ENCODE data around the gene SBK2.
"Not testable (repeated sequence)": the region's sequence is repeated elsewhere in the genome, so short reads cannot be mapped to it uniquely, and the experiment has no call there.

Gene SBK2

GRCh38 chr19:55503157-55503501 lies 33.8 kb downstream of the SBK2 start:
- no peak for TF ChIP-seq CTCF (IDR thresholded peaks at IDR 0.05; ENCODE audit: low read depth, low read length)
- no peak overlapping the region for H3K4me3 ChIP-seq (ENCODE audit: low read depth, low read length)

- TF ChIP-seq CTCF (IDR thresholded peaks at IDR 0.05; ENCODE audit: low read depth, low read length): no peak
- H3K4me3 ChIP-seq (ENCODE audit: low read depth, low read length): no peak overlapping the region
These were observed 34.6 kb downstream of the SBK2 start for GRCh38 chr19:55502197-55502952.

GRCh38 chr19:55500368-55500952 lies 36.5 kb downstream of the SBK2 start:
- TF ChIP-seq CTCF (IDR thresholded peaks at IDR 0.05; ENCODE audit: low read depth, low read length): no peak
- no peak overlapping the region for H3K4me3 ChIP-seq (ENCODE audit: low read depth, low read length)

GRCh38 chr19:55498246-55498840 lies 38.6 kb downstream of the SBK2 start:
- H3K4me3 ChIP-seq (ENCODE audit: low read depth, low read length): no peak overlapping the region
- no peak for TF ChIP-seq CTCF (IDR thresholded peaks at IDR 0.05; ENCODE audit: low read depth, low read length)

- H3K4me3 ChIP-seq (ENCODE audit: low read depth, low read length): no peak overlapping the region
- TF ChIP-seq CTCF (IDR thresholded peaks at IDR 0.05; ENCODE audit: low read depth, low read length): no peak
These were observed 39.2 kb downstream of the SBK2 start for GRCh38 chr19:55497763-55498162.

GRCh38 chr19:55496820-55497219 lies 40.1 kb downstream of the SBK2 start:
- H3K4me3 ChIP-seq (ENCODE audit: low read depth, low read length): not testable (repeated sequence)

GRCh38 chr19:55495646-55496349 lies 41.1 kb downstream of the SBK2 start:
- no peak overlapping the region for H3K4me3 ChIP-seq (ENCODE audit: low read depth, low read length)
- no peak for TF ChIP-seq CTCF (IDR thresholded peaks at IDR 0.05; ENCODE audit: low read depth, low read length)
